ENCODE measurements around the gene MLLT3.

Gene MLLT3

DNA sequence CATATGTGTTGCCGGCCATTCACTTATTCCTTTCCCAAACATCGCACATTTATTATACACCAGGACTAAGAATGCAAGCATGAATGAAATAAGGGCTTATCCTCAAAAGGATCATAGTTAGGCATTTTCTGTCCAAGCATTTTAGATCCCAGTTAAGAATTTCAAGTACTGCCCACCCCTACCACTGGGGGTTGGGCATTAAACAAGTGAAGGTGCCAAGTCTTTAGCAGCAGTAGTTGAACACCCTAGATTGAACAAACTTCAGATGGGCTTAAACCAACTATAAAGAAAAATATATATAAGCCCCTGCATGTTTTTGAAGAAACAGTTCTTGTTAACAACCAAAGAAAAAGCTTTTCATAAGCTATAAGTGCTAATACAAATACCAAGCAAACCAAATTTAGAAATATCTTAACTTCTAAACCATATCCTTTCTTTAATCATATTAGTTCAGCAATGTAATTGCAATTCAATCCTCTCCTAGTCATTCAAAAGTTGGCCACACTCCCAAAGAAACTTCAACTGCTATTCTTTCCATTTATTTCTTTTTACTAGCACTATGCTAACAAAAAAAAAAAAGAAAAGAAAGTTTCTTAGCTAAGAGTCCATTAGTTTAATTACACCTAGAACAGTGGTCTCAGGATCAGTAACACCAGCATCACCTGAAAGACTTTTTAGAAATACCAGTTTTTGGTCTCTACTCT, 149.8 kb downstream of the MLLT3 start:
- no peak for DNase-seq

DNA sequence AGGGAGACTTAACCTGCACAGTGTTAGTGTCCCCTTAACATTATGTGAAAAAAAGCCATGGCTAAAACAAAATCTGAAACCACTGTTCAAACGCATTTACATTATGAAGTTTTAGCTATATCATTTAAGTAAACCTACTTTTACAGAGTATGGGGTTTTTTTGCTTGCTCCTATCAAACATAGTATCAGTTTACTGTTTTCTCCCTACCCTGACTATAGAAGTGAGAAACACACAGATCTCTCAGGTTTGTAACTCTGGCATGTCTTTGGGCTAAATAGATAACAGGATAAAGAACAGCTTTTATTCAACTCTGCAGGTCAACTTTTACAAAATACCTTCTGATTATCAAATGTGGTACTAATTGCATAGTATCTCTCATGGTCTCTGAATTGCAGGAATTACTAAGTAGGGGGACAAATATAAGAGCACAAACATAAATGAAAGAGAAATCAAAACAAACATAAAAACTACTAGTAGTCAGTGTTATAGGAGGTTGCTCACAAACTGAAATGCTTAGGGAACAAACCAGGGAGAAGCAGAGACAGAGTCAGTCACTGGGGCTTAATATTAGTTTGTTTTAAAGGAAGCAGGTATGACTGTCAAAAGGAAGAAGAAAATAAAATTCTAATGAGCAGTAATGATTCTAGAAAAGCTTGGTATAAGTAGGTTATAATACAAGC, 155.8 kb downstream of the MLLT3 start:
- DNase-seq, result no peak

DNA sequence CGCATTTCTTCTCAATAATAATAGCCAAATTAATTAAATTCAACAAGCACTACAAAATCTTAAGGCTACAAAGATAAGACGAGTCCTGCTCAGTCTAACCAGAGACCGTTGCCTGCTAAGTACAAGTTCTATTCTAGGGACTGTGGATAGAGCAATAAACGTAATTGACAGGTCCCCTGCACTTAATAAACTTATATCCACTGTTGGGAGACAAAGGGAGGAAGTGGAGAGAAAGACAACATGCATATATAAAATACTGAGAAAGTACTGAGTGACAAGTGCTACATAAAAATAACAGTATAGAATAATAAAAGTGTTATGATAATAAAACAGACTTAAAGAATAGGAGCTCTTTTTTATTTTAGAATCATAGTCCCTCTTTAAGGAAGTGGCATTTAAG, 158.1 kb downstream of the MLLT3 start:
- DNase-seq, result no peak

DNA sequence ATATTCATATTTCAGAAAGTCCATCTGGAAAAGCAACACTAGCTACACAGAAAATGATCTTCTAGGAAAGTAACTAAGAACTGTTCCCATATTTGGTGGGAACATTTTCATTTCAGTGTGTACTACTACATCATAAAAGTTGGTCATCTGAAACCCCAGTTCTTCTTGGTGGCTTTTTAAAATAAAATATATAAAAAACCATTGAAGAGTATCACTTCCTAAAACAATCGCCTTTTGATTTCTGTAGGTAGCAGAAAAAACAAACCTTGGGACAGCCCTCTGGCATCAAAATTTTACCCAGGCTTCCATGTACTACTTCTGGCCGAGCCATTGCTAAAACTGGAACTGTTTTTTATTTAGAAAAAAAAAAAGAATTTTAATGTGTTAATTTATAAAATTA, 158.5 kb downstream of the MLLT3 start:
- no peak for DNase-seq

DNA sequence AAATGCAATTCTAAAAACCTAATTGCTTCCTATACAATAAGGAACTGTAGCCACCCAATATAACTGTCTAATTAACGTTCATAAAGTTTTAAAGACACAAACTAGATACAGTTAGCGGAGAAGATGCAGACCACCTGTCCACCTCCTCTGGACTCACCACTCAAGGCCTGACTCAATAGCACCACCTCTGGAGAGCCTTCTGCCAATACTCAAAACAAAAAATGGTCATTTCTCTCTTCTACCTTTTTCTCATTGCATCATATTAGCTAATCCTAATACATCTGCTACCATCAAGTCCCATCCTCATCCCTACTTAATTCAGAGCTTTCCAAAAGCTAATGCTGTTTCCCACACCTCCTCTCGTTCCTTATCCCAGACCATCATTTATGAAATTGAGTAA, 159.9 kb downstream of the MLLT3 start:
- DNase-seq, result no peak

DNA sequence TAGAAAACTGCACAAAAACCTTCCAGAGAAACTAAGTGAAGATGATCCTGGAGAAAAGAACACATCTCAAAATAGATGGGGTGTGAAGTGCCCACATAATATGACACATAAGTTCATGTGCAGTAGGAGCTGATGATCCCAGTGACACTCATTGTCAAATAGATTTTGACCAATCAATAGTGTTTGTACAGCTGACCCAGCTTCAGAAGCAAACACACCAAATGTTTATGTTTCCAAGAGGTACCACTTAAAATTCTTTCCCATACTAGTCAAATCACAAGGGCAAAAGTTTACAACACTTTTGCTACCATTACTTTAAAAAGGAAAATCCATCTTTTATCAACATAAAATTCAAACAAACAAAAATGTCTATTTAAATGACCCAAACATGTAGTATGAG, 175.0 kb downstream of the MLLT3 start:
- DNase-seq, result no peak

DNA sequence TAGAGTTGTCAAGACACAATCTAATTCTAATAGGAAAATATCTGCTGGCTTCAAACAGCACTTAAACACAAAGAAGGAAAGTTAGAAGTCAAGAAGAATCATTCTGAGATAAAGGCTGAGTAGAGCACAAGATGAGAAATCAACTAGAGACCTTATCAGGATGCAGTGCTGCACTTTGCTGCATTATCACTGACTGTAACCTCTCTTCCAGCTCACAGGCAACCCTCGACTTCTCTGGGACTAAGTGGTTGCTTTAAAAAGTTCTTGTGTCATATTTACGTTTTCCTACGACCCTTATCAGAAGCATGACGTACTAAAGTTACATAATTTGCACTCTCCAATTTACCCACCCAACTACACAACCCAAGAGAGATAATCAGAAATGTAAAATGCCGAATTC, 176.1 kb downstream of the MLLT3 start:
- DNase-seq, result no peak

DNA sequence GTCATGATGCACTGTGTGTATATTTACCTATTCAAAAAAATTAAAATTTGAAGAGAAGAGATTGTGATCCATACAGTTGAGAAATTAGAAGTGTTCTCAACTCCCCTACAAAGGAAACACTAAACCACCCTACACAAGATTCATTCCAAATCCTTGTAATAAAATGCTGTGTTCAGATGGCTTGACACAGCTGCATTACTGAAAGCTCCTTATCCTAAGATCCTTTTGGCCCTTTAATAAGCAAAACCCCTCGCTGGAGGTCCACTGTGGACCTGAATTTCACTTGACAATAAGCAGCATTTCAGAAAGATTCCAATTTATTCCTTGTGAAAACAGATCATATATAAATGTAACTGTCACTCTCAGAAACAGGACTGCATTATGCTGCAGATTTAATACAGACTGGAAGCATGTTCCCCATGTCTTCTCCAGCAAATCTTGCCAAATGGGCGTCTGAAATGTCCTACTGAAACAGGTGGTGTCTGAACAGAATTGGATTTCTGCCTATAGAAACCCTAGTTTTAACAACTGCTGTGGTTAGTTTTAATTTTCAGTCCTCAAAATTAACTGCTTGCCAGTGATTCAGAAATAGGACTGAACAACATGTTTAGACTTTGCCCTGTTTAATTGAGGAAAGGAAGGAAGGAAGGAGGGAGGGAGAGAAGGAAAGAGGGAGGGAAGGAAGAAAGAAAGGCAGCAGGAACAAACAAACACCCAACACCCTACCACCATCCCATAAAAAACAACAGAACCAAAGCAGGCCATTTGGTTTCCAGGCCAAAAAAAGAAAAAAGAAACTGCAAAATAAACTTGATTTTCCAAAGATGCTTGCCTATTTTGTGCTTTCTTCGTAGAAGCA, 179.6 kb downstream of the MLLT3 start:
- DNase-seq, result no peak

DNA sequence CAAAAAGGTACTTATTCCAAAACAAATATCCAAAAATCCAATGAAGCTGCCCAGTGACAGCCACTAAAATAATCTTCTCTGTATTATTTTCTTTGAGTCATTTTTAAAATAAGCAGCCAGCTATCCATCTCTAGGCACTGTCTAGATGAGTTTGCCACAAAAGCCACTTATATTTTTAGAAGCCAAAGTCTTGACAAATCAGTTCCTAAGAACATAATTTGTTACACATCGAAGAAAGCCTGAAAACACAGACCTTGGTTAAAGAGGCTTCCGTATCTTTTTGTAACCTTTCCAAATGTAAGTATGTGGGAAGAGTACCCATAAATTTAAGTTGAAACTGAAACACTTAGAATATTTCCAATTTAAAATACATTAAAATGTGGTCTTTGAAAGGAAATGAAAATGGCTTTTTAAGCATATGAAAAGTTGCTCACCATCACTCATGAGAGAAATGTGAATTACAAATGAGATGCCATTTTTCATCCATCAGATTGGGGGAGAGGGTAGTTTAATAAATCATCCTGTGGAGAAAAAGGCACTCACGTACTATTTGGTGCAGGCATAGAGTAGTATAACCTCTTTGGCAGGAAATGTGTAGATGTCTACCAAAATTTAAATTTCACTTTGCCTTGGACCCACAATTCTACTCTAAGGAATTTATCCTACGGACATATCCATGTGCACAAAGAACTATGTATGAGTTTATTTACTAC, 180.4 kb downstream of the MLLT3 start:
- DNase-seq, result no peak

DNA sequence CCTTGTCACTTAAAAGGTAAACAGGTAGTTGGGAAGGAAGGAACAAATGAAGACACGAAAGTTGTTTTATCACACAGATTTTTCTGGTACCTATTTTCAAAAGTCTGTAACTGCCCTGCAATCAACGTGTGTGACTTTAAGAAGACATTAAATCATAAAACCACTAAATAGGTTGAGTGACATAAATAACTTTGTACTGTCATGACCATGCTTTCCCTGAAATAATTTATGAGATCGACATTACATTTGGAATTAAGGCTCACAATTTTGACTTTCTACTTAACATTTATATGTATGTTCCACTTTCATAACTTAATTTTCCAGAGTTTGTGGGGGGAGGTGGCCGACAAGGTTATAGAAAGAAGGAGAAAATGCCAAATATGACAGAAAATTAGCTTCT, 181.1 kb downstream of the MLLT3 start:
- no peak for DNase-seq

DNA sequence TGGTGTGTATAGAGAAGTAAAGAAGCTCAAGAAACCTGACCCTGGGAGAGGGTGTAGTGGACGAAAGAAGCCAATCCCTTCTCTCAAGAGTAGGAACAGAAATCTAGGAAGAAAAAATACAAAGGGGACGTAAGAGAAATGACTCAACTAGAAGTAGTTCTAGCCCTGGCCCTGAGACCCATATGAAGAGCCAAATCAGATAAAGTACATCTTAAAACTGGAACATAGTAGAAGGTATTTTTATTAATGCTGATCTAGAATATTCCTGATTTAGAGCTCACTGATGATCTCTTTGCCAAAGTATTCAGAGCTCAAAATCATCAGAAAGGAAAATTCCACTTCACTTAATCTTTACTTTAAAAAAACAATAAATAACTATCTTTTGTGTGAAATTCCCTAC, 184.8 kb downstream of the MLLT3 start:
- no peak for DNase-seq

DNA sequence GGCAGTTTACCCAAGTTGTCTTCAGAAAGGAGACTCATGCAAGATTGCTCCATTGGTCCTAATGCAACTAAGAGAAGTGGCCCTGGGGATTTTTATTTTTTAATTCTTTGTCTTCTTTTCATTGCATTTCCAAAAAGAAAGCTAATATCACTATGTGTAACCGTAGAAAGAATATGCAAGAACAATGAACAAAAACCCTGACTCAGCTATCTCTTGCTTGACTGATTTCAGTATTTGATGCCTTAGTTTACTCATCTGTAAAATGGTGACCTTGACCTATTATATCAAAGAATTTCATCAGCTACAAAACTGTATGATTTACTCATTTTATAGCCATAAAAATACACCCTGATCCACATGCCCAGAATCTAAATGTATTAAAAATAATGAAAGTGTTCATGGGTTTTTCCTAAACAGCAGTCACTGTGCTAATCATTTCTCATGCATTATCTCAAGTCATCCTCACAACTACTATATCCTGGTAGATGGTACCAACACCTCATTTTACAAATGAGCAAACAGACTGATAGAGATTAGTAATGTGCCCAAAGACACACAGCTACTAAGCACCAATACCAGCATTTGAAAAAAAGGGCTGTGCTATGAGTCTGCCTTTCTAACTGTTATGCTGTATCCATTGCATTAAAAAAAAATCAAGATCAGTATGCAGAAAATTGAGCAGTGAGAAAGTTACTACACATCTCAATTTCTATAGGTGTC, 185.7 kb downstream of the MLLT3 start:
- DNase-seq, result no peak

DNA sequence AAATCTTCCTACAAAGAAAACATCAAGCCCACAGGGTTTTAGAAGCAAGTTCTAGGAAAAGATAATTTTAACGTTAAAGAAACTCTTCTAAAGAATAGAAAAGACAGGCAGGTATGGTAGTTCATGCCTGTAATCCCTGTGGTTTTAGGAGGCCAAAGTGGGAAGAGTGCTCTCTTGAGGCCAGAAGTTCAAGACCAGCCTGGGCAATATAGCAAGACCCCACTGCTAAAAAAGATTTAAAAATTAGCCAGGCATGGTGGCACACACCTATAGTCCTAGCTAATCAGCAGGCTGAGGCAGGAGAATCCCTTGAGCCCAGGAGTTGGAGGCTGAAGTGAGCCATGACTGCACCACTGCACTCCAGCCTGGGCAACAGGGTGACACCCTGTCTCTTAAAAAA, 193.3 kb downstream of the MLLT3 start:
- no peak for DNase-seq

DNA sequence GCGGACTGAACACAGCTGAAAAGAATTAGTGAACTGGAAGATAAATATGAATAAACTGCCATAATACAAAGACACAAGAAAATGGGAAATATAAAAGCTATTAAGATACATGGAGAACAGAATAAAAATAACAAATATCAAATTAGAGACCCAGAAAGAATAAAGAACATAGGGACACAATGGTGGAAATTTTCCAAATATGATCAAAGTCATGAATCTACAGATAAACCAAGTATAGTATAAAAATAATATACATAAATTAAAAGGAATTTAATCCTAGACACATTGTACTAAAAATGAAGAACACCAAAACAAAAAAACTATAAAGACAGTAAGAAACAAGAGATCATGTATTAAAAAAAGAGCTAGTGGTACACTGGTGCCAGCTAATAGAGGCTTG, 194.9 kb downstream of the MLLT3 start:
- DNase-seq, result no peak

DNA sequence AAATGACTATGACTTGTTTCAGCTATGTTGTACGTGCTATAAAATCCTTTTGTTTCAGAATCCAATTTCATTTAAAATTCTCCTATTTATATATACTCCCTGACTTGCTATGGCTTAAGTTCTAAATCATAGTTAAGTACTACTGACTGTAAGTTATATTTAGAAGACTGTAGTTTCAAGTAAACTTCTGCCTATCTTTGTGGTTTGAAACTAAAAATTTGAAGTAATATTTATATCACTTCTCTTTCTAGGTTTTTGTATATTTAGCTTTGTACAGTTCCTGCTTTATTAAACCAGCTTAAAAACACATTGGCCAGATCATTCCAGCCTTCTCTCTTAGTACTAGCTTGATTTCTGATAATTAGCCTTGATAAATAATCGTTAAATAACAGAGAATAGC, 196.3 kb downstream of the MLLT3 start:
- DNase-seq, result no peak

DNA sequence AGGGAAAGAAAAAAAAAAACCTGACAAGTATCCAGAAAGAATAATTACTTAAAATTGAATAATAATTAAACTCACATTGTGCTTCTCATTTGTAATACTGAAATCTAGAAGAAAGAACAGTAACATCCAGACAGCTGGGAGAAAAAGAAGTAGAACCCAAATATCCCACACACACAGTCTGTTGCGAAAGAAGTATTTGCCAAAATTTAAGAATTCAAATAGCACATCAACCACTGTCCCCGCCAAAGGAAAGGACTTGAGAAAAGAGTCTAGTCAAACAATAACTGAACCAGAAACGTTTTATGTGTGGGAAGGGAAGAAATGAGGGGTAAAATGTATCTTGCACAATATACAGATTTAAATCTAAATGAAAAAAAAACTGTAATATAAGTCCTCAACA, 202.8 kb downstream of the MLLT3 start:
- DNase-seq, result no peak

DNA sequence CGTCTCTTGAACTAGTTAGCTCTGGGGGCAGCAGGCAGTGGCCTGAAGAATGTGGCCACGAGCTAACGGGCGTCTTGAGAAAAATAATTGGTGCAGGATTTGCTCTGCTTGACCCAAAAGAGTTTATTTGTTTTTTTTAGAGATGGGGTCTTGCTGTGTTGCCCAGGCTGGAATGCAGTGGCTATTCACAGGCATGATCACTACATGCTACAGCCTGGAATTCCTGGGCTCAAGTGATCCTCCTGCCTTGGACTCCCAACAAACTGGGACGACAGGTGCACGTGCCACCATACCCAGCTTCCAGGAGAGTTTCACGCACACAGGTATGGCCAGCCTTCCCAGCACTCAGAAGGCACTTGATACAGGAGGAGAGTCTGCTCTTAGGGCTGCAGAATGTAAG, 203.8 kb downstream of the MLLT3 start:
- DNase-seq, result no peak

DNA sequence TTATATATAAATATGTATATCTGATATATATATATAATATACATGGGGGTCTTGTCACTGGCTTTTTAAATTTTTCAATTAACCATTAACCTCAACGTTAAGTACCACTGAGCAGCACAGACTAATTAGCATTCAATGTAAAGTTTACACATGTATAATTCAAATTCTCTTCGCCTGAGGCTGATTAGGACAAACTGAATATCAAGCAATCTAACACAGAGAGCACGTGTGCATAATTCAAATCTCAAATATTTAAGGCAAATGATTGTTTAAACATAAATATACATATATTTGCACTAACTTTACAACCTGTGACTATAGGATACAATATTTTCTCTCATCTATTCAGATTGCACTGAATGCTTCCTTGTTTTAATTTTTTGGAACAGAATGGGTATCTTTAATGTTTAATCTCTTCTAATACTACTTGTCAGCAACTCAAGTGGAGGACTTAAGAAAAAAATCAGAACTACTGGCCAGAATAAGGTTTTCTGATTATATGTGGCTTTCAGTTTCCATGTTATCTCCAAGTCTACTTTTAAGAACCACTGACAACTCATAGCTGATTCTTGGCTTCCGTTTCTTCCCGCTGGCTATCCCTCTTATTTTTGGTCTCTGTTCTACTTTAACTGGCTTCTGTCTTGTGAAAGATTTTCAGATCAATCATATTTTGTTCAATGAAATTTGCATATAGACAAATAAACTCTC, 204.8 kb downstream of the MLLT3 start:
- no peak for DNase-seq

DNA sequence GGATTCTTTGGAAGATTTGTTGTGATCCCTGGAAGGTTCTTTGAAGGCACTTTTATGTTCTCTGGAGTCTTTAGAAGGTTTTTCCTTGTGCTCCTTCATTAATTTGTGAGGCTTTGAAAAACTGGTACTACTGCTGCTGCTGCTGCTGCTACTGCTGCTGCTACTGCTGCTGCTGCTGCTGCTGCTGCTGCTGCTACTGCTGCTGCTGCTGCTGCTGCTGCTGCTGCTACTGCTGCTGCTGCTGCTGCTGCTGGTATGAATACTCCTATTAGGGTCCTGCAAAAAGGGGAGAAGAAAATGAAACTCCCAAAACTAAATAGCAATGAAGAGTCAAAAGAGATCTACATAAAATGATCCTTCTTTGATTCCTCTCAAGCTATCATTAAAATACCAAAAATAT, 208.1 kb downstream of the MLLT3 start:
- DNase-seq, result no peak

DNA sequence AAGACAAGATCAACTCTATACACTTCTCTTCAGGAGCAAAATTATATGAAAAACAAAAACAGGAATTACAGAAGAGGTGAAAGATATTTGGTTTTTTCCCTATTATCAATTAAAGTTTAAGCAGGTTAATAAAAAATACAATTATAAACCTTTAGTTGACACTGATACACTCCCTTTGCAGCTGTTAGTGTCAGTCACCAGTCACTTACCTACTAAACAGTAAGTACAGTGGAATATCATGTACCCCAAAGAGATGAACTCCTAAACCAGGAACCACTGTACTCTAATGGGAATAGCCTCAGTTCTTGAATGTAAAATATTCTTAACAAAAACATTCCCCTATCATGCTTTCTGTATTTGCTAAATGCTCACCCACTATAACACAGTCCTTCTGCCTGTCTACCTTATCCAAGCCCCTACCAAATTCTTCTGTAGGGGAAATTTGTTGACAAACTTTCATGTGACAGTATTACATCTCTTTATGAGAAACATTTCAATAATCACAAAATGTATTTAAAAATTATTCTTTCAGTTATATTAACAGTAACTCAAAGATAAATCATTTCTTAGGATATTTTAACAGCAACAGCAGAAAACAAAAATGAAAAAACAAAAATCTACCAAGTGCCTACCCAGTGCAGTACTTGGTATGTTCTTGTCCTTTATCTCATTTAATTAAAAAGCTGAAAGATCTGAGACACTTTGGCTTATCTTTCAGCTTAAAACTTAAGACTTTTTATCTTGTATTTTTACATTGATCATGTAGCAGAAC, 212.8 kb downstream of the MLLT3 start:
- no peak for DNase-seq

DNA sequence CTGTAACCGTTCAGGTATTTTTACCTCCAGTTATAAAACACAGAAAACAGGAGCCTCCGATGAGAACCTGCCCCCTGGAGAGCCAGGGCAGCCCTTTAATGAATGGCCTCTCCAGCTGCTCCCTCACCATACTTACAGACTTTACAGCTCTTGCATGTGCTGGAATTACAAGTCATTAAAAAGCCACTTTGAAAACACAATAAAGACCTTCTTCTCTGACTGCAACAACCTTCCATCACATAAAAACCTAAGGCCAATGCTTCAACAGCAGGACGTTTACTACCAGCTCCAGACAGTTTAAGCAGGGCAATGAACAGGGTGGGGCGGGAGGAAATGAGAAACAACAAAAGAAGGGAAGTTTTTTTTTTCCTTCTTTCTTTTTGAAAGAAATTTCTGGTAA, 213.8 kb downstream of the MLLT3 start:
- DNase-seq, result no peak
